ENCODE results near the gene HS1BP3.

GRCh38 chr2:20567926-20568179 is 83.0 kb downstream of the HS1BP3 start:
- TF ChIP-seq CTCF (IDR thresholded peaks at IDR 0.05) (no peak), POLR2A (IDR thresholded peaks at IDR 0.05) (no peak)
